ENCODE measurements around the gene IYD. TPM values are rescaled to one million over a fixed set of nuclear protein-coding genes. Genes with fewer than 3 reads are reported as not detected.

The IYD gene
- total and polyA plus RNA-seq, 2 experiments from 2014 or later, result not detected

DNA sequence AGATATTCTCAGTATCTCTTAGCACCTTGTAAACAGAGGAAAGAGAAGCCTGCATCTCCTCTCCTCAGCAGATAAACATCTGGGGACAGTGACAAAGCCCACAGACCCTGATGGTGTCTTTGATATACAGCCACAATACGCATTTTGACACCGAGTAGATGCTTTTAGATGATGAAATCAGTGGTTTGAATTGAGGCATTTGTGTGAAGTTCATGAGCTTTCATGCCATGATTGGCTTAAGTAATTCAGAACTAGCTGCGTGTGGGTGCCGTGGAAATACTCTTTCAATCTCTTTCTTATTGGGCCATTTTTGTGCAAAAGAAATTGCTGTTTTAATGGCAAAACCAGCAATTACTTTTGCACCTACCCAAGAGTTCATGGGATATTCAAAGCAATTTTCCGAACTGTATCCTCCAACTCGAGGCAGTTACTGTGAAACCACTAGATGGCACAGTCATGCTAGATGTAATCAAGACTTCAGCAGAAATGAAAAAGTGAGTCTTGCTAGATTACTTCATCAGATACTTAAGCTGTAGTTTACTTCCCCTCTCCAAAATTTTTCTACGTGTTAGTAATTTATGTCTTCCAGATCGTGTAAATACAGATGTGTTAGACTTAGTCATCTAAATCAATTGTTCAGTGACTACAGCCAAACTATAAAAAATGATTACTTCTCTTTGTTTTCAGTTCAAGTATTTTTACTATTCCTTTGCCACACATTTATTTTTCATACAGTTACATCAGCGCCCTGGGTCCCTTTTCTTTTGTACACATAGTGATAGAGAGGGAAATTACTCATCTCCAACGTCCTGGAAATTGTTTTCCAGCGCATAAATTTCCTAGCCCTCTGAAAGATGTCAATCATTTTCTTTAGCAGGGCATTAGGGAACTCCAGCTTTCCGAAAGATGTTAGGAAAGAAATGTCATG lies 49.4 kb downstream of the IYD start:
- no peaks in the 10 kb centered on the region for H4K20me1 ChIP-seq (ENCODE audit: insufficient read depth)
- H3K27me3 ChIP-seq (replicated peaks; ENCODE audit: insufficient read depth), result no peaks in the 10 kb centered on the region; the same call in 1 of the 2 replicates
- peak overlapping the region; percentile 87 for H2AFZ ChIP-seq
- peak; percentile 93 for DNase-seq
- WGBS, 2 experiments (ENCODE audit: low coverage in 1 of 2, low lambda C conversion rate in 2 of 2, missing lambda C conversion rate in 2 of 2), result 0 to 2% methylated on average over 12 of the region's 12 CpGs
- H3K36me3 ChIP-seq (ENCODE audit: low read depth), result no peaks in the 10 kb centered on the region
- peak overlapping the region; percentile 64 for H3K4me3 ChIP-seq
- no peaks in the 10 kb centered on the region for H3K9me3 ChIP-seq (ENCODE audit: low read depth)
- peak overlapping the region; percentile 65 for H3K9ac ChIP-seq
- TF ChIP-seq EZH2phosphoT487 (IDR thresholded peaks at IDR 0.05; ENCODE audit: insufficient read depth, low read depth) (peak; percentile 87; the same call in 1 of the 2 replicates), EZH2 (IDR thresholded peaks at IDR 0.05; ENCODE audit: insufficient read depth, poor library complexity, severe bottlenecking) (no peak)
- no peaks in the 10 kb centered on the region for H3K9me2 ChIP-seq (ENCODE audit: insufficient read depth)
- H3K27ac ChIP-seq, result peak overlapping the region; percentile 63
- peak overlapping the region; percentile 85 for H3K4me2 ChIP-seq (ENCODE audit: unreplicated experiment)
- peaks cover 4% of the 10 kb centered on the region; the same call in 1 of the 2 replicates for H3F3A ChIP-seq (ENCODE audit: insufficient read depth)
- peaks cover 7% of the 10 kb centered on the region for H3K4me1 ChIP-seq (ENCODE audit: insufficient read depth)
- no peaks in the 10 kb centered on the region for H3K79me2 ChIP-seq (ENCODE audit: insufficient read depth)
- in situ Hi-C loops (cut with MboI), result loop anchor here (5.0 to 25.0 kb wide), 2 partner anchors 394 to 919 kb away; no protein-coding TSS in a partner anchor

DNA sequence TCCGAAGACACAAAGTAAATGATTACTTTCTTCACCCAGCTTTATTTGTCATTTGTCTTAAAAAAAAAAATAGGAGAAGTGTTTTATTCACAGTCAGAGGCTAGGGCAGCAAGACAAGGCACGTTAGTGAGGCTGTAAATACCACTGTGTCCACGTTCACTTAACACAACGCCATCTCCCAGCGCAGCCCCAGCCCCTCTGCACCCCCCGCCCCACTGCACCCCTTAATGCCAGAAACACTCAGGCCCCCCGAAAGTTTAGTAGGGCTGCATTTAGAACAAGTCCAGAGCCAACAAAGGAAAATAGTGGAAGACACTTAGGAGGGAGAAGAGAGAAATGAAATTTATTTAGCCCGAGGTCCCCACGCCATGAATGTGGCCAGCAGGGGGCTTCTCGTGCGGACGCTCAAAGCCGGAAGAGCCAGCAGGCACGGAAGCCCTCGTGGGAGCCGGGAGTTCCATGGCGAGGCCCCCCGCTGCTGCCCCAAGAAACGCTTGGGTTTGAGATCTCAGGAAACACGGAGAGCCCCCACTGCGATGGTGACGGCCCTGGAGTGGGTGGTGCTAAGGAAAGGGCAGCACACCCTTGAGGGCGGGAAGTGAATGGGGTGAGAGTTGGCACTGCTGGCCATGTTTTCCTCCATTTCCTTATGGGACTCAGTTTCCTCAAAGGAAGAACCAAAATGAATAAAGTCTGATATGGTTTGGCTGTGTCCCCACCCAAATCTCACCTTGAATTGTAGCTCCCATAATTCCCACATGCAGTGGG lies 50.2 kb downstream of the IYD start:
- Histone ChIP-seq H3K9me2 (ENCODE audit: insufficient read depth) (no peaks in the 10 kb centered on the region), H3K27ac (peak overlapping the region; percentile 63), H3K4me2 (ENCODE audit: unreplicated experiment) (peak overlapping the region; percentile 85), H3K4me1 (ENCODE audit: insufficient read depth) (peaks cover 7% of the 10 kb centered on the region), H3K4me3 (peak overlapping the region; percentile 64), H3K27me3 (replicated peaks; ENCODE audit: insufficient read depth) (no peaks in the 10 kb centered on the region; the same call in 1 of the 2 replicates), H3K79me2 (ENCODE audit: insufficient read depth) (no peaks in the 10 kb centered on the region), H3F3A (ENCODE audit: insufficient read depth) (peaks cover 4% of the 10 kb centered on the region; the same call in 1 of the 2 replicates), H3K9ac (peak overlapping the region; percentile 65), H2AFZ (peak overlapping the region; percentile 87), H3K9me3 (ENCODE audit: low read depth) (no peaks in the 10 kb centered on the region), H3K36me3 (ENCODE audit: low read depth) (no peaks in the 10 kb centered on the region), H4K20me1 (ENCODE audit: insufficient read depth) (no peaks in the 10 kb centered on the region)
- WGBS, 2 experiments (ENCODE audit: low coverage in 1 of 2, low lambda C conversion rate in 2 of 2, missing lambda C conversion rate in 2 of 2), result 5 to 9% methylated on average over 23 of the region's 23 CpGs
- TF ChIP-seq EZH2 (IDR thresholded peaks at IDR 0.05; ENCODE audit: insufficient read depth, poor library complexity, severe bottlenecking) (no peak), EZH2phosphoT487 (IDR thresholded peaks at IDR 0.05; ENCODE audit: insufficient read depth, low read depth) (no peak)
- peak; percentile 81 for DNase-seq
- in situ Hi-C loops (cut with MboI), result loop anchor here (5.0 to 25.0 kb wide), 2 partner anchors 393 to 918 kb away; no protein-coding TSS in a partner anchor

DNA sequence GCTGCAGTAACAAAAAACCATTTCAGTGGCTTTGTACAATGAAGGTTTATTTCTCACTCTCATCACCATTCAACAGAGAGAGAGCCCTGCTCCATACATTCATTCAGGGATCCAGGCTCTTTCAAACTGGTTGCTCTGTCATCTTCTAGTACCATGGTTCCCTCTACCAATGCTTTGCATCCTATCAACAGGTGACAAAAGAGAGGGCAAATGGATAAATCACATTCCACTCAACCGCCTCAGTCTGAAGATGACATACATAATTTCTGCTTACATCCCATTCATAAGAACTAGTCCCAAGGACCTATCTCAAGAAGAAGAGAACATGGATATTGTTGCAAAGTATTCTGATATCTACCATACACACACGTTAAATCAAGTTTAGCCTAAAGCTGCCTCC lies 51.6 kb downstream of the IYD start:
- no peaks in the 10 kb centered on the region for H3K36me3 ChIP-seq (ENCODE audit: low read depth)
- no peak overlapping the region for H3K4me2 ChIP-seq (ENCODE audit: unreplicated experiment)
- in situ Hi-C loops (cut with MboI), result loop anchor here (25.0 kb wide), 1 partner anchor 917 kb away; no protein-coding TSS in a partner anchor
- peaks cover 4% of the 10 kb centered on the region; the same call in 1 of the 2 replicates for H3F3A ChIP-seq (ENCODE audit: insufficient read depth)
- H2AFZ ChIP-seq, result no peak overlapping the region
- H3K9me2 ChIP-seq (ENCODE audit: insufficient read depth), result no peaks in the 10 kb centered on the region
- H3K4me1 ChIP-seq (ENCODE audit: insufficient read depth), result peaks cover 7% of the 10 kb centered on the region
- H3K27ac ChIP-seq, result no peak overlapping the region
- no peak overlapping the region for H3K4me3 ChIP-seq
- no peak overlapping the region for H3K9ac ChIP-seq
- H3K79me2 ChIP-seq (ENCODE audit: insufficient read depth), result no peaks in the 10 kb centered on the region
- H4K20me1 ChIP-seq (ENCODE audit: insufficient read depth), result no peaks in the 10 kb centered on the region
- H3K27me3 ChIP-seq (replicated peaks; ENCODE audit: insufficient read depth), result no peaks in the 10 kb centered on the region; the same call in 1 of the 2 replicates
- WGBS, 2 experiments (ENCODE audit: low coverage in 1 of 2, low lambda C conversion rate in 2 of 2, missing lambda C conversion rate in 2 of 2), result 91 to 100% methylated on average over 2 of the region's 2 CpGs
- no peak for DNase-seq
- no peaks in the 10 kb centered on the region for H3K9me3 ChIP-seq (ENCODE audit: low read depth)
- no peak for TF ChIP-seq EZH2phosphoT487 (IDR thresholded peaks at IDR 0.05; ENCODE audit: insufficient read depth, low read depth)
- no peak for TF ChIP-seq EZH2 (IDR thresholded peaks at IDR 0.05; ENCODE audit: insufficient read depth, poor library complexity, severe bottlenecking)

DNA sequence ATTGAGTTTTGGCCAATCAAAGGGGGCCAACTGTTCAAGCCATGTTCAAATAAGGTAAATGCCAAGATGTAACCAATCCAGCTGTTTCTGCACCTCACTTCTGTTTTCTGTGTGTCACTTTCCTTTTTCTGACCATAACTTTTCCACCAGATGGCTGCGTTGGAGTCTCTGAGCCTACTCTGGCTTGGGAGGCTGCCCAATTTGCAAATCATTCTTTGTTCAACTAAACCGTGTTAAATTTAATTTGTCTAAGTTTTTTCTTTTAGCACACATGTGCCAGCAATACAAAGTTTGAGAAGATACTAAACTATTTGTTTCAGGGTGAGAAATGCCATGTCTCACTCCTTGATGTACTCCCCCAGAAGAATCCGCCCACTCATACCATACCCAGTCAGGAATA lies 52.1 kb downstream of the IYD start:
- peaks cover 7% of the 10 kb centered on the region for H3K4me1 ChIP-seq (ENCODE audit: insufficient read depth)
- H4K20me1 ChIP-seq (ENCODE audit: insufficient read depth), result no peaks in the 10 kb centered on the region
- H3K27ac ChIP-seq, result no peak overlapping the region
- no peak overlapping the region for H3K9ac ChIP-seq
- H3K27me3 ChIP-seq (replicated peaks; ENCODE audit: insufficient read depth), result no peaks in the 10 kb centered on the region; the same call in 1 of the 2 replicates
- no peak overlapping the region for H2AFZ ChIP-seq
- H3K9me3 ChIP-seq (ENCODE audit: low read depth), result no peaks in the 10 kb centered on the region
- H3K4me3 ChIP-seq, result no peak overlapping the region
- peaks cover 4% of the 10 kb centered on the region; the same call in 1 of the 2 replicates for H3F3A ChIP-seq (ENCODE audit: insufficient read depth)
- H3K4me2 ChIP-seq (ENCODE audit: unreplicated experiment), result no peak overlapping the region
- WGBS, 2 experiments (ENCODE audit: low coverage in 1 of 2, low lambda C conversion rate in 2 of 2, missing lambda C conversion rate in 2 of 2), result 29 to 35% methylated on average over 3 of the region's 3 CpGs
- H3K36me3 ChIP-seq (ENCODE audit: low read depth), result no peaks in the 10 kb centered on the region
- no peaks in the 10 kb centered on the region for H3K9me2 ChIP-seq (ENCODE audit: insufficient read depth)
- no peak for TF ChIP-seq EZH2phosphoT487 (IDR thresholded peaks at IDR 0.05; ENCODE audit: insufficient read depth, low read depth)
- no peak for TF ChIP-seq EZH2 (IDR thresholded peaks at IDR 0.05; ENCODE audit: insufficient read depth, poor library complexity, severe bottlenecking)
- DNase-seq, result no peak
- in situ Hi-C loops (cut with MboI), result loop anchor here (25.0 kb wide), 1 partner anchor 916 kb away; no protein-coding TSS in a partner anchor
- no peaks in the 10 kb centered on the region for H3K79me2 ChIP-seq (ENCODE audit: insufficient read depth)
